Astrocyte of the cerebellum (primary cell): ENCODE data around the gene ABHD6.

ENCODE experiments used
- DNase-seq: peaks from one replicate; pipeline ENCODE4 v3.0.0-alpha.2; 2011; ENCODE audit warnings: low read depth
- H3K4me3 ChIP-seq: 2 replicates; pipeline ENCODE4 v1.5.1; 2011; ENCODE audit warnings: mild to moderate bottlenecking, low read depth, low read length, moderate library complexity
- CTCF ChIP-seq: IDR thresholded peaks from 2 replicates; pipeline ENCODE4 v1.5.1; 2012; ENCODE audit warnings: low read length, low read depth, moderate library complexity, mild to moderate bottlenecking; ENCODE audit errors: missing control alignments
- in situ Hi-C: cut with HindIII; loops from 2 replicates; pipeline ENCODE4 v1.10.0; 2017; ENCODE audit warnings: low sequenced_read_pairs

Gene ABHD6

GRCh38 chr3:58191361-58191991 lies 46.1 kb upstream of the ABHD6 start:
- DNase-seq, result no peak
- no peak overlapping the region for H3K4me3 ChIP-seq
- TF ChIP-seq CTCF, result no peak
- in situ Hi-C loops, result loop anchor here (5.0 kb wide), 1 partner anchor 96 kb away; no protein-coding TSS in a partner anchor

GRCh38 chr3:58192069-58192468 lies 45.5 kb upstream of the ABHD6 start:
- TF ChIP-seq CTCF, result no peak
- DNase-seq, result no peak
- in situ Hi-C loops, result loop anchor here (5.0 kb wide), 1 partner anchor 95 kb away; no protein-coding TSS in a partner anchor
- H3K4me3 ChIP-seq, result no peak overlapping the region

- DNase-seq, result no peak
- no peak for TF ChIP-seq CTCF
- in situ Hi-C loops, result loop anchor here (5.0 kb wide), 1 partner anchor 93 kb away; no protein-coding TSS in a partner anchor
- no peak overlapping the region for H3K4me3 ChIP-seq
Observed at GRCh38 chr3:58193682-58194407, 43.7 kb upstream of the ABHD6 start.

- H3K4me3 ChIP-seq, result no peak overlapping the region
- in situ Hi-C loops, result no loop called here
- TF ChIP-seq CTCF, result no peak
- no peak for DNase-seq
Observed at GRCh38 chr3:58197588-58197987, 40.0 kb upstream of the ABHD6 start.

- in situ Hi-C loops, result no loop called here
- DNase-seq, result no peak
- no peak overlapping the region for H3K4me3 ChIP-seq
- no peak for TF ChIP-seq CTCF
Observed at GRCh38 chr3:58198362-58198761, 39.2 kb upstream of the ABHD6 start.

GRCh38 chr3:58198804-58199203 lies 38.8 kb upstream of the ABHD6 start:
- TF ChIP-seq CTCF, result no peak
- in situ Hi-C loops, result no loop called here
- no peak for DNase-seq
- H3K4me3 ChIP-seq, result no peak overlapping the region
